GM19043 (cell line): ENCODE data around the gene NCOA1.
"Not testable (repeated sequence)": the region's sequence is repeated elsewhere in the genome, so short reads cannot be mapped to it uniquely, and the experiment has no call there.

Experiments
- ATAC-seq: cut with Tn5 transposase; IDR thresholded peaks from one replicate; pipeline ENCODE4 v1.9.1; 2021; ENCODE audit warnings: low read depth; ENCODE audit not compliant: unreplicated experiment

Gene NCOA1

GRCh38 chr2:24771764-24772586 lies 280.9 kb downstream of the NCOA1 start:
- ATAC-seq: no peak

- no peak for ATAC-seq
Observed at GRCh38 chr2:24774373-24774772, 283.3 kb downstream of the NCOA1 start.

GRCh38 chr2:24779116-24779515 lies 288.1 kb downstream of the NCOA1 start:
- no peak for ATAC-seq

GRCh38 chr2:24783641-24784040 lies 292.6 kb downstream of the NCOA1 start:
- ATAC-seq: no peak

GRCh38 chr2:24785671-24786321 lies 294.7 kb downstream of the NCOA1 start:
- ATAC-seq: peak; percentile 98

- ATAC-seq: no peak
Observed at GRCh38 chr2:24787532-24787931, 296.5 kb downstream of the NCOA1 start.

GRCh38 chr2:24788816-24789215 lies 297.8 kb downstream of the NCOA1 start:
- no peak for ATAC-seq

GRCh38 chr2:24791452-24791851 lies 300.4 kb downstream of the NCOA1 start:
- no peak for ATAC-seq

GRCh38 chr2:24792542-24792873 lies 301.5 kb downstream of the NCOA1 start:
- ATAC-seq: no peak

GRCh38 chr2:24792874-24793760 lies 302.1 kb downstream of the NCOA1 start, which contains the start of the genes CENPO and PTRHD1:
Gene CENPO, plus strand, starts transcription at chr2:24793425. Its CDS starts 495 bp downstream, at chr2:24793920.
Gene PTRHD1, minus strand, starts transcription at chr2:24793391. Its CDS starts 14 bp downstream, at chr2:24793377.
- ATAC-seq: peak; percentile 89

- ATAC-seq: no peak
Observed at GRCh38 chr2:24793761-24794435, 302.8 kb downstream of the NCOA1 start.

GRCh38 chr2:24797644-24798043 lies 306.6 kb downstream of the NCOA1 start:
- no peak for ATAC-seq

- not testable (repeated sequence) for ATAC-seq
Observed at GRCh38 chr2:24800487-24800886, 309.4 kb downstream of the NCOA1 start.

- not testable (repeated sequence) for ATAC-seq
Observed at GRCh38 chr2:24805811-24806660, 315.0 kb downstream of the NCOA1 start.

GRCh38 chr2:24806661-24807036 lies 315.6 kb downstream of the NCOA1 start:
- no peak for ATAC-seq

- no peak for ATAC-seq
Observed at GRCh38 chr2:24809316-24810007, 318.4 kb downstream of the NCOA1 start.

GRCh38 chr2:24813691-24814137 lies 322.7 kb downstream of the NCOA1 start:
- no peak for ATAC-seq

- no peak for ATAC-seq
Observed at GRCh38 chr2:24814516-24814915, 323.5 kb downstream of the NCOA1 start.

GRCh38 chr2:24815171-24815570 lies 324.1 kb downstream of the NCOA1 start:
- ATAC-seq: no peak
